Stomach (tissue), 4 donors: ENCODE results near the gene CSNK1G1.

Source experiments
- CTCF ChIP-seq, 7 experiments: fragments of 450-650 bp in 4 of 7; fragments of 200-600 bp in 3 of 7; sonication (generic) in 3 of 7; IDR thresholded peaks; one replicate each; pipeline ENCODE4 v1.5.1; 2016 to 2019; ENCODE audit warnings: antibody characterized with exemption in 7 of 7, control low read depth in 2 of 7, mild to moderate bottlenecking in 1 of 7
- POLR2A ChIP-seq, 4 donors: fragments of 450-650 bp; IDR thresholded peaks; one replicate each; pipeline ENCODE4 v1.6.1; 2016; ENCODE audit warnings: antibody characterized with exemption in 4 of 4, control low read depth in 2 of 4, mild to moderate bottlenecking in 1 of 4, moderate library complexity in 1 of 4

GRCh38 chr15:64267331-64267973 lies 88.5 kb downstream of the CSNK1G1 start:
- no peak for TF ChIP-seq POLR2A (IDR thresholded peaks at IDR 0.05)
- TF ChIP-seq CTCF (IDR thresholded peaks at IDR 0.05), result no peak
